Endothelial cell of umbilical vein (primary cell): ENCODE results near the gene MRPS6. TPM values are rescaled to one million over a fixed set of nuclear protein-coding genes. Genes with fewer than 3 reads are reported as not detected.

Experiments
- BruUV-seq: library from RNA; stranded (reverse); fragments of 400-500 nt; replicated peaks from 2 replicates; lab custom pipeline; 2021; lab: Mats Ljungman, UMichigan
- CTCF ChIA-PET: fragments of 300-600, 350-600 bp; sonication (Branson Sonifier 250); formaldehyde crosslinking; loops from one replicate; lab custom pipeline; 2021; ENCODE audit warnings: antibody characterized with exemption, inconsistent platforms; lab: Charles Lee
- POLR2A ChIA-PET: fragments of 300-600, 350-600 bp; sonication (Branson Sonifier 250); formaldehyde crosslinking; loops from one replicate; lab custom pipeline; 2021; ENCODE audit warnings: antibody characterized with exemption, inconsistent platforms; lab: Charles Lee
- DNase-seq: peaks from one replicate; pipeline ENCODE4 v3.0.0-alpha.2; 2011; ENCODE audit warnings: low read depth, low spot score
- FAIRE-seq: peaks from 2 replicates; lab custom pipeline; 2011; peaks lifted over from hg19 to GRCh38; lab: Jason Lieb, UNC
- H2AFZ ChIP-seq: 2 replicates; pipeline ENCODE4 v1.6.0; 2012; ENCODE audit warnings: low read depth, low read length, control low read depth, inconsistent platforms
- H3K27ac ChIP-seq: 2 replicates; pipeline ENCODE4 v1.5.1; 2011; ENCODE audit warnings: low read depth, mild to moderate bottlenecking, control low read depth, low read length, moderate library complexity; ENCODE audit not compliant: insufficient read depth
- H3K27me3 ChIP-seq, 2 experiments: 2 replicates each; pipeline versions ENCODE4 v1.6.0 to v1.6.1; 2011; ENCODE audit warnings: low read length in 2 of 2, mixed read lengths in 1 of 2; ENCODE audit not compliant: control insufficient read depth in 2 of 2, insufficient read depth in 2 of 2
- H3K36me3 ChIP-seq, 2 experiments: 2 replicates in 1 of 2; 3 replicates in 1 of 2; pipeline ENCODE4 v1.5.1; 2011; ENCODE audit warnings: low read length in 2 of 2, mild to moderate bottlenecking in 1 of 2, moderate library complexity in 1 of 2; ENCODE audit not compliant: control insufficient read depth in 2 of 2, insufficient read depth in 2 of 2; ENCODE audit errors: extremely low read depth in 1 of 2
- H3K4me1 ChIP-seq: 3 replicates; pipeline ENCODE4 v1.5.1; 2011; ENCODE audit warnings: mild to moderate bottlenecking, low read length; ENCODE audit not compliant: control insufficient read depth, insufficient read depth; ENCODE audit errors: extremely low read depth
- H3K4me2 ChIP-seq: 2 replicates; pipeline ENCODE4 v1.6.1; 2011; ENCODE audit warnings: low read length, control low read depth, mixed read lengths; ENCODE audit not compliant: insufficient read depth
- H3K4me3 ChIP-seq, 3 experiments: fragments of 200-600 bp in 1 of 3; sonication (generic), shearing (Covaris generic) in 1 of 3; replicated peaks in 1 of 3; 2 replicates each; pipeline ENCODE4 v1.5.1; 2011 to 2016; ENCODE audit warnings: control low read depth in 3 of 3, low read length in 3 of 3, mild to moderate bottlenecking in 2 of 3, inconsistent platforms in 1 of 3, low read depth in 1 of 3, moderate library complexity in 1 of 3; ENCODE audit not compliant: insufficient read depth in 1 of 3
- H3K79me2 ChIP-seq: 2 replicates; pipeline ENCODE4 v1.6.0; 2012; ENCODE audit warnings: low read length, inconsistent platforms; ENCODE audit not compliant: control insufficient read depth, insufficient read depth
- H3K9ac ChIP-seq: replicated peaks from 2 replicates; pipeline ENCODE3; 2011; ENCODE audit warnings: low read length, control low read depth; ENCODE audit not compliant: insufficient read depth; ENCODE audit errors: extremely low read depth
- H3K9me1 ChIP-seq: replicated peaks from 3 replicates; pipeline ENCODE4 v1.6.0; 2011; ENCODE audit warnings: mild to moderate bottlenecking, low read length; ENCODE audit not compliant: control insufficient read depth, insufficient read depth; ENCODE audit errors: extremely low read depth
- H3K9me3 ChIP-seq: replicated peaks from 2 replicates; pipeline ENCODE4 v1.5.1; 2012; ENCODE audit warnings: low read length, inconsistent platforms; ENCODE audit not compliant: control insufficient read depth, insufficient read depth
- H4K20me1 ChIP-seq: replicated peaks from 2 replicates; pipeline ENCODE3; 2011; ENCODE audit warnings: mild to moderate bottlenecking, low read length; ENCODE audit not compliant: control insufficient read depth, insufficient read depth; ENCODE audit errors: extremely low read depth
- CTCF ChIP-seq, 2 donors: IDR thresholded peaks; 1 replicate in 1 of 2; 2 replicates in 1 of 2; pipeline ENCODE4 v1.5.1; 2011; ENCODE audit warnings: low read length in 2 of 2, mild to moderate bottlenecking in 2 of 2, moderate library complexity in 2 of 2, control low read depth in 1 of 2, inconsistent platforms in 1 of 2, low read depth in 1 of 2; ENCODE audit not compliant: insufficient read depth in 1 of 2; ENCODE audit errors: extremely low read depth in 1 of 2
- EZH2 ChIP-seq: IDR thresholded peaks from 2 replicates; pipeline ENCODE4 v1.6.1; 2012; ENCODE audit warnings: borderline replicate concordance, low read depth, mild to moderate bottlenecking, moderate library complexity, low read length, inconsistent platforms; ENCODE audit not compliant: severe bottlenecking
- FOS ChIP-seq: IDR thresholded peaks from 2 replicates; pipeline ENCODE4 v1.6.1; 2011; ENCODE audit warnings: mild to moderate bottlenecking, low read length, moderate library complexity, borderline replicate concordance; ENCODE audit not compliant: insufficient read depth
- GATA2 ChIP-seq: IDR thresholded peaks from 2 replicates; pipeline ENCODE4 v1.7.0; 2011; ENCODE audit warnings: low read depth, mild to moderate bottlenecking, moderate library complexity, mixed read lengths, low read length; ENCODE audit not compliant: insufficient read length, insufficient read depth
- JUN ChIP-seq: IDR thresholded peaks from 2 replicates; pipeline ENCODE4 v1.6.1; 2011; ENCODE audit warnings: borderline replicate concordance, low read depth; ENCODE audit not compliant: insufficient read length, insufficient read depth
- MAX ChIP-seq: IDR thresholded peaks from 2 replicates; pipeline ENCODE4 v1.6.1; 2011; ENCODE audit not compliant: insufficient read depth, insufficient read length
- MYC ChIP-seq: IDR thresholded peaks from one replicate; pipeline ENCODE4 v1.6.1; 2011; ENCODE audit warnings: mild to moderate bottlenecking, low read depth, low read length
- POLR2A ChIP-seq: IDR thresholded peaks from 2 replicates; pipeline ENCODE4 v1.6.1; 2012; ENCODE audit warnings: low read depth, mild to moderate bottlenecking, control low read depth, low read length
- POLR2AphosphoS5 ChIP-seq: IDR thresholded peaks from 2 replicates; pipeline ENCODE4 v1.6.1; 2012; ENCODE audit warnings: low read depth, mild to moderate bottlenecking, control low read depth, low read length, moderate library complexity; ENCODE audit not compliant: insufficient read depth
- dilution Hi-C: fragments of 300-500 bp; cut with MboI; formaldehyde crosslinking; loops from one replicate; pipeline ENCODE4 v1.15.0; 2019; ENCODE audit warnings: low sequenced_read_pairs; ENCODE audit not compliant: extremely low pct_ligation_motif_present
- intact Hi-C: fragments of 100-400 bp; cut with micrococcal nuclease; formaldehyde crosslinking; loops from one replicate; pipeline ENCODE4 v1.10.0; 2022
- polyA plus RNA-seq, 4 experiments: library from polyadenylated mRNA; depleted of rRNA in 3 of 4; stranded (reverse) in 3 of 4; unstranded in 1 of 4; fragments of >200 nt; gene quantifications; 2 replicates each; pipeline versions ENCODE4 v1.2.1 to v1.2.3, GENCODE V29; 2011 to 2012; ENCODE audit warnings: missing spikeins in 1 of 4
- total RNA-seq: library from RNA; stranded (reverse); gene quantifications from 2 replicates; pipeline ENCODE4 v1.2.3, GENCODE V29; 2021

Gene MRPS6
- total and polyA plus RNA-seq, 2 donors (not counting 3 experiments of a cell fraction or from before 2014, with no cell fraction given): 19.8 to 37.2 TPM

GRCh38 chr21:34170886-34171285, 97.5 kb downstream of the MRPS6 start:
- CTCF ChIA-PET: no interaction called here
- no TSS peak for BruUV-seq
- Histone ChIP-seq H3K79me2 (no peaks in the 10 kb centered on the region), H3K4me2 (no peak overlapping the region), H3K27me3 (no peaks in the 10 kb centered on the region), H3K9me3 (peaks cover 4% of the 10 kb centered on the region), H3K9me1 (no peaks in the 10 kb centered on the region), H3K27ac (no peak overlapping the region), H3K36me3 (no peaks in the 10 kb centered on the region), H3K4me3 (no peak overlapping the region), H4K20me1 (no peaks in the 10 kb centered on the region), H3K4me1 (no peaks in the 10 kb centered on the region), H2AFZ (no peak overlapping the region), H3K9ac (no peak overlapping the region)
- DNase-seq: no peak
- POLR2A ChIA-PET: no interaction called here
- TF ChIP-seq MAX (no peak), CTCF (IDR thresholded peaks at IDR 0.05; ENCODE audit: extremely low read depth in 1 of 2, insufficient read depth in 1 of 2, low read depth in 1 of 2, low read length in 2 of 2) (no peak), JUN (no peak), GATA2 (no peak), MYC (no peak), POLR2A (no peak), FOS (no peak), EZH2 (no peak), POLR2AphosphoS5 (no peak)
- intact Hi-C loops: no loop called here
- dilution Hi-C loops: no loop called here
- no peak for FAIRE-seq
